HG02610 (cell line): ENCODE results near the gene ACOX3.

Source experiments
- ATAC-seq: cut with Tn5 transposase; IDR thresholded peaks from one replicate; pipeline ENCODE4 v1.9.1; 2021; ENCODE audit warnings: mild to moderate bottlenecking, moderate library complexity; ENCODE audit not compliant: unreplicated experiment

Gene ACOX3

GRCh38 chr4:8377103-8378075 is 63.1 kb downstream of the ACOX3 start:
- ATAC-seq, result no peak

GRCh38 chr4:8376361-8377102 is 64.0 kb downstream of the ACOX3 start:
- ATAC-seq, result no peak

- ATAC-seq, result no peak
Measured at GRCh38 chr4:8374851-8375649, 65.5 kb downstream of the ACOX3 start.

DNA sequence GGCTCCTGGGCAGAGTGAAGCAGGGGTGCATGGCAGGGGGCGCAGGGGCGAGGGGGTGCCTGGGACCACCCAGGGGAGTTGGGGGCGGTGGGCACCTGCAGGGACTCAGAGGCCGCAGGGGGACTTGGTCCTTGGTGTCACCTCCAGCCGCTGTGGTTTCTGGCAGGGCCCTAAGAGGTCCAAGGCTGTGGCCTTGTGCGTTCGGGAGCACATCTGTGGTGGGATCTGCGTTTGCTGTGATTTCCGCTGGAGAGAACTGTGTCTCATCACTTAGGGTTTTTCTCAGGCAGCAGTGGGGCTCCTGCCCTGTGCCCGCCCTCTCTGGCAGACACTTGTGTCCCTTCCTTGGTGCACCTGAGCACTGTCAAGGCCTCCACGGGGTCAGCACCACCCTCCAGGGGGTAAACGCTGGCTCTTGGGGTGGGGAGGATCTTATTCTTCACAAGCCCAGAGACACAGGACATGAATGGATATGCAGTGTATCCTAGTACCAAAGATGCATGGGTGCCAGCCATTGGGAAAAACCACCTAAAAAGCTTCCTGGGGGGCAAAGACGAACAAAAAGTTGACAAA is 66.5 kb downstream of the ACOX3 start:
- no peak for ATAC-seq

- no peak for ATAC-seq
Measured at GRCh38 chr4:8373270-8373972, 67.1 kb downstream of the ACOX3 start.

DNA sequence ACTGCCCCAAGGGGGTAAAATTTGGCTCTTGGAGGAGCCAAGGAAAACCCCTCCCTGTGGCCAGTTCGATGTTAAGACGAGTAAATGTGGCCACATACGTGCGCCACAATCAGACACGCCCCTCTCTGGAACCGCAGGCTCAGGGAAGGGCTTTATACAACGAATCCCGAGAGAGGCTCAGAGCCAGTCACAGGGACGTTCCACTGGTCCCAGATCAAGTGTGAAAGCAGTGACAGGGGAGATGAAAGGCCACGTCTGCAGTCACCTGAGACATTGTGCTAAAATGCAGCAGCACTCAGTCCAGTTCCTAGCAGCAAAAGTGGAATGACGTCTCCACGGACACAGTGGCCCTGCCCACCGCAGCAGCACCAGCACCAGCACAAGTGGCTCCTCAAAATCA is 68.0 kb downstream of the ACOX3 start:
- ATAC-seq, result no peak

- ATAC-seq, result no peak
Measured at GRCh38 chr4:8371596-8371995, 68.9 kb downstream of the ACOX3 start.

DNA sequence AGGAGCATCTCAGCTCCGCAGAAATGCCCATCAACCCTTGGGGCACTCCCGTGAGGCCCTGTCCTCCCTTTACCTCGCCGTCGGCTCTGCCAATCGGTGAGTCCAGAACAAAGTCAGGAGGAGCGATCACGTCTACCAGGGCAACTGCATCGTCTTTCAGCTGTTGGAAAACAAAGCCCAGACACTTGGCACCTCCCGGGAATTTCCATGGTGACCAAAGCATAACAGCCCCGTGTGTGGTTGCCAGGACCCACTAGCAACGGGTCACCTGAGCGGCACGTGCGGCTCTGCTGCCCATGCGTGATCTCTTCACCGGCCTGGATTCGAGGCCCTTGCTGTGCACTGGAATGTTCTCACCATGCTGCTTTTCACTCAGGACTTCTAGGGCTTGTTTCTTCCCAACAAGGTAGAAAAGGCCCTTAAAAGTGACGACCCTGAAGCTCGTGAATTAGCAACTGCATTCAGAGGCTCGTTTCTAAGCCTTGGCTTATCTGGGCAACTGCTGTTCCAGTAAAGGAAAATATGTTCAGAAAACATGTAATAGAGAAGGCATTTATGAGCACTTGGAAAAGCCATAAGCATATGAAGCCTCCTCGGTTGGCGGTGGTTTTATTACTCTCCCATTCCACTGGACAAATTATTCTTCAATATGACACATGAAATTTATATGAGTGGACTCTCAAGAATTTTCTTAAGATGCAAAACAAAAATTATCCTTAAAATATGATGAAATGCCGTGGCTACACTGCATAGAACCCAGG is 69.5 kb downstream of the ACOX3 start:
- ATAC-seq, result no peak

DNA sequence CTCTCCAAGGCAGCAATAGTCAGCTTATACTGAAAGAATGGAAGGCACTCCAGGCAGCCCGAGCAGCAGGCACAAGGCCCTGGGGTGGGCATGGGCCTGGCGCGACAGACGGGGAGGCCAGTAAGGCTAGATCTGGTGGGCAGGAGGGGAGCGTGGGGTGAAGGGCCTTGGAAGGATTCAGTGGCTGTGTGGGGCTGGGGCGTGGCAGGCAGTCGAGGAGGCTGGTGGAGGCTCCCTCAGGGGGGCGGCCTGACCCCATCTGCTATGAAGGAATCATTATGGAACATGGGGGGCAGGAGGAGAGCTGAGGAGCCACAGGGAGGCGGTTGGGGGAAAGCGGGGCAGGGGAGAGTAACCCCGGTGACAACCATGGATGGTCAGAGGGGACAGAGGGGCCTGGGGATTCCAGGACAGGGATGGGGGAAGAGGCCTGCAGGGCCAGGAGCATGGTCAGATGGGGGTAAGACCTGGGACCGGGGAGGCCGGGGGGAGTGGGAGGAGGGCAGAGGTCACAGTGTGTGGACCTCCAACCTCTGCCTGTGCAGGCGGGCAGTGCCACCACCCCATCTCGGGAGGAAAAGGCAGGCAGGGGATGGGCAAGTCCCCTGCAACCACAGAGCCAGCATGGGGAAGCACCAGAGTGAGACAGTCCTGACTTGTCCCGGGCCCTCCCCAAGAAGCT is 70.3 kb downstream of the ACOX3 start:
- ATAC-seq, result no peak

DNA sequence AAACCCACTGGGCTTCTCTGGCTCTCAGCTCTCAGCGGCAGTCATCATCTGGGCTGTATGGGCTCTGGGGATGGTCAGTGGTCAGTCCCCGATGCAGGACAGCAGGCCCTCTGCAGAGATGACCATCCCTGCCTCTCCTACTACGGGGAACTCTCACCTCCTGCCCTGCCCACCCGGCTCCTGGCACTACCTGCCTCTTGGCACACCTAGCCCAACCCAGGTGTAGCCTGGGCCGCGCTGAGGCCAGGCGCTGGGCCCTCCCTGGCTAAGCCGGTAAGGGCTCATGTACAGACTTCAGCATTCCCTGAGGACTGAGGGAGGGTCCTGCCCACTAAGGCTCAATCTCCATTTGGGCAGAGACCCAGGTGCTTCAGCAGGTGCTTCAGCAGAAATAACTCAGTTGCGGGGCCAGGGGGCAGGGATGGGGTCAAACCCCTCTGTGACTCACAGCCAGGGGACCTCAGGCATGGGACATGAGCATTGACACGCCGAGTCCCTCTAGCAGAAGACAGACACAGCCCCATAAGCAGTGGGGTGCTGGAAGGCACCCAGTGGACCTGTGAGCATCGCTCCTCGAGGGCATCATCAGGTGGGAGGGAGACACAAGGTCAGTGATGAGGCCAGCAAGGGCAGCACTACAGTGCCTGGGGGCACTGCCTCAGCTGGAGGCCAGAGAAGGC is 71.0 kb downstream of the ACOX3 start:
- no peak for ATAC-seq

GRCh38 chr4:8368998-8369397 is 71.5 kb downstream of the ACOX3 start:
- no peak for ATAC-seq

DNA sequence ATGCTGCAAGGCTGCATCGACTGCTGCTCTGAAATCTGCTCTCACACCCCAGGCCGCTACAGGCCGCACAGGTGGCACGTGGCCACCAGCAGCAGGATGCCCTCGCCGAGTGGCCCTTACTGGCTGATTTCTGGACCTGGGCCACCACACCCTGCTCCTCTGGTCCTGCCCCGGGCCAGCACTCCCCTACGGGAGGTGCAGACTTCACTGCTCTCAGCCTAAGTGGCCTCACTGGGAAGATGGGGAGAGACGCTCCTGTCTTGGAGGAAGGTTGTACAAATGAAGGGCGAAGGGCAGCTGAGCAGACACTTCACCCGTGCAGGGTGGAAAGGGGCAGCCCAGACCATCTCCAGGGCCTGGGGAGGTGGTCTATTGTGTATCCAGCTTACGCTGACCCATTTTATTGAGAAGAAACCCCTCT is 72.5 kb downstream of the ACOX3 start:
- ATAC-seq, result no peak

GRCh38 chr4:8366601-8367000 is 73.9 kb downstream of the ACOX3 start:
- ATAC-seq, result no peak

GRCh38 chr4:8365951-8366350 is 74.6 kb downstream of the ACOX3 start:
- no peak for ATAC-seq

DNA sequence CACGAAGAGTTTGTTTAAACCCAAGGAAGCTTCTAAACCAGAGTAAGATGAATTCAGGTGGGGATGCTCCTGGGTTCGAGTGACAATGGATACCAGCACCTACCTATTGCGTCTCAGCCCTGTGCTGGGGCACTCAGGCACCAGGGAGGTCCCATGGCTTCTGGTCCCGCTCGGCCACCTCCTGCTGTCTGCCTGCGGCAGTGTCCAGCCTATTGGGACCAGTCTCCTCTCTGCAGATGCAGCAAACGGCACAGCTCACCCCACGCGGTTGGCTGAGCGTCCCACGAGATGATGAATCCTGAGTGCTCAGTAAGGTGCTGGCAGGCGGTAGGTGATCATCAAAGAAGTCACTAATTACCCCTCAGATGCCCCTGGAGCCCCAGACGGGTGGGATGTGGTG is 75.2 kb downstream of the ACOX3 start:
- ATAC-seq, result no peak

- ATAC-seq, result no peak
Measured at GRCh38 chr4:8364848-8365350, 75.6 kb downstream of the ACOX3 start.

DNA sequence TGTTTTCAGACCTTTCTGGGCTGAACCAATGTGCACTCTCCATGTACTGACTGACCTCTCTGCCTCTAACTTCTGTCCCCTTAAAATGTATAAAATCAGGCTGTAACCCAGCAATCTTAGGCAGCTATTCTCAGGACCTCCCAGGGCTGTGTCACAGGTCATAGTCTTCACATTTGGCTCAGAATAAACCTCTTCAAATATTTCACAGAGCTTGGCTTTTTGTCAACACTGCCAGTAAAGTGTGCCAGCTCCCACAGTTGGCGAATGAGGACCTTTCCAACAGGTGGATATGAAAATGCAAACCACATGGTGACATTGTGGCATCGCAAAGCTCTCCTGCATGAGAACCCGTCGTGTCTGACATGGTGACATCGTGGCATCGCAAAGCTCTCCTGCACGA is 76.4 kb downstream of the ACOX3 start:
- ATAC-seq, result no peak

DNA sequence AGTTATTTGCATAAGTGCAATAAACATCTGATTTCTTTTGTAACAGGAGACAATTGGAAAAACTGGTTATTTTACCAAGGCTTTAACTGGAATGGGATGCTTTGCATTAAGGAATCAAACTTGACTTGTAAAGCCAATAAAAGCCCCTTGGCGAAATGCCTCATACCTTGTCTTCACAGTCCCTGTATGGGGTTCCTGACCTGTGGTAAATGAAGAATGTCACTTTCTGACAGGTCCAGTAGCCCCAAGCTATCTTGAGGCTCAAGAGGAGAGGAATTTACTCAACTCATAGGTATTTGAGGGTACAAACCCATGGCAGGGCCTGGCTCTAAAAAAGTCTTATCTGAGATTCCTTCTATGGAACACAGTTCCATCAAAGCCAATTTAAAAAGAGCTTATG is 78.0 kb downstream of the ACOX3 start:
- no peak for ATAC-seq
